ENCODE measurements around the gene RSPO3.

The RSPO3 gene

DNA sequence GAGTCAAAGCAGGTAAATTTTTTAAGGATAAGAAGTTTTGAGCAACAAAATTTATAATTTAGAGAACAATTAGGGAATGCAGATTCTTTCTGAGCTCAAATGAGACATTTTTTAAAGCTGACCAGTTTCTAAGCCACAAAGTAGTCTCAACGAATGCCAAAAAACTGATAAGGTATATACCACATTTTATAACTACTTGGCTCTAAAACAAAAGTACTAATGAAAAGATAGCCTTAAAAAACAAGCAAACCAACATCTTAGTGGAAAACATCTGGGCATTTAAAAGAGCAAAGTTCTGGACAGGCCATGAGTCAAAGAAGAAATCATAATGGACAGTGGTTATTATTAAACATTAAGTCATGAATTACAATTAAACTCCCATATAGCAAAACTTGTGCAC is 125.0 kb downstream of the RSPO3 start:
- TF ChIP-seq CTCF (IDR thresholded peaks at IDR 0.05; ENCODE audit: insufficient read depth, low read length, poor library complexity, severe bottlenecking), result no peak

More for the DNA sequence above, 125.0 kb downstream of the RSPO3 start:
- no peaks in the 10 kb centered on the region for H3K27me3 ChIP-seq (replicated peaks; ENCODE audit: control insufficient read depth, insufficient read depth, low read length)
- no peaks in the 10 kb centered on the region for H3K36me3 ChIP-seq (ENCODE audit: control insufficient read depth, insufficient read depth, low read length)
- H3K4me3 ChIP-seq (replicated peaks; ENCODE audit: low read depth, low read length), result no peak overlapping the region
- no peak for DNase-seq (ENCODE audit: extremely low read depth, insufficient read length)

All from GM06990 (cell line).